ENCODE data around the gene KLHL40. TPM values are rescaled to one million over a fixed set of nuclear protein-coding genes. Genes with fewer than 3 reads are reported as not detected.
A peak's percentile ranks its signal among the peaks of the same experiment; 100 is the strongest.

Gene KLHL40
- total and polyA plus RNA-seq, 2 experiments from 2014 or later = not detected

GRCh38 chr3:42647821-42648459 is 37.4 kb upstream of the KLHL40 start:
- H2AFZ ChIP-seq = no peak overlapping the region
- H3K79me2 ChIP-seq = peaks cover 14% of the 10 kb centered on the region
- H3K4me3 ChIP-seq = no peak overlapping the region
- H3K9me3 ChIP-seq (ENCODE audit: low read depth) = no peaks in the 10 kb centered on the region
- no peak for TF ChIP-seq EZH2 (IDR thresholded peaks at IDR 0.05; ENCODE audit: borderline replicate concordance)
- TF ChIP-seq, protein P1, sequence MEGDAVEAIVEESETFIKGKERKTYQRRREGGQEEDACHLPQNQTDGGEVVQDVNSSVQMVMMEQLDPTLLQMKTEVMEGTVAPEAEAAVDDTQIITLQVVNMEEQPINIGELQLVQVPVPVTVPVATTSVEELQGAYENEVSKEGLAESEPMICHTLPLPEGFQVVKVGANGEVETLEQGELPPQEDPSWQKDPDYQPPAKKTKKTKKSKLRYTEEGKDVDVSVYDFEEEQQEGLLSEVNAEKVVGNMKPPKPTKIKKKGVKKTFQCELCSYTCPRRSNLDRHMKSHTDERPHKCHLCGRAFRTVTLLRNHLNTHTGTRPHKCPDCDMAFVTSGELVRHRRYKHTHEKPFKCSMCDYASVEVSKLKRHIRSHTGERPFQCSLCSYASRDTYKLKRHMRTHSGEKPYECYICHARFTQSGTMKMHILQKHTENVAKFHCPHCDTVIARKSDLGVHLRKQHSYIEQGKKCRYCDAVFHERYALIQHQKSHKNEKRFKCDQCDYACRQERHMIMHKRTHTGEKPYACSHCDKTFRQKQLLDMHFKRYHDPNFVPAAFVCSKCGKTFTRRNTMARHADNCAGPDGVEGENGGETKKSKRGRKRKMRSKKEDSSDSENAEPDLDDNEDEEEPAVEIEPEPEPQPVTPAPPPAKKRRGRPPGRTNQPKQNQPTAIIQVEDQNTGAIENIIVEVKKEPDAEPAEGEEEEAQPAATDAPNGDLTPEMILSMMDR (IDR thresholded peaks at IDR 0.05; ENCODE audit: poor library complexity) = no peak
- TF ChIP-seq EZH2phosphoT487 (IDR thresholded peaks at IDR 0.05; ENCODE audit: low read depth, severe bottlenecking, unreplicated experiment) = no peak
- no peak overlapping the region for H3K27ac ChIP-seq
- H3K27me3 ChIP-seq = no peaks in the 10 kb centered on the region
- H3K4me2 ChIP-seq = no peak overlapping the region
- 78% methylated on average over 5 of the region's 5 CpGs for WGBS (ENCODE audit: low lambda C conversion rate, missing lambda C conversion rate)
- H3K36me3 ChIP-seq (replicated peaks; ENCODE audit: insufficient read depth, low read depth) = peaks cover 2% of the 10 kb centered on the region
- no peaks in the 10 kb centered on the region for H4K20me1 ChIP-seq (ENCODE audit: insufficient read depth, poor library complexity, severe bottlenecking)
- DNase-seq (ENCODE audit: low spot score) = no peak
- no peaks in the 10 kb centered on the region for H3K9me2 ChIP-seq (replicated peaks; ENCODE audit: insufficient read depth)
- H3K4me1 ChIP-seq (ENCODE audit: insufficient read depth) = peaks cover 18% of the 10 kb centered on the region

GRCh38 chr3:42649006-42649405 is 36.3 kb upstream of the KLHL40 start:
- DNase-seq (ENCODE audit: low spot score) = no peak
- no peak overlapping the region for H3K27ac ChIP-seq
- no peak overlapping the region for H3K4me2 ChIP-seq
- H2AFZ ChIP-seq = no peak overlapping the region
- no peaks in the 10 kb centered on the region for H3K9me2 ChIP-seq (replicated peaks; ENCODE audit: insufficient read depth)
- peaks cover 27% of the 10 kb centered on the region for H3K4me1 ChIP-seq (ENCODE audit: insufficient read depth)
- H3K27me3 ChIP-seq = no peaks in the 10 kb centered on the region
- H3K9me3 ChIP-seq (ENCODE audit: low read depth) = no peaks in the 10 kb centered on the region
- H3K4me3 ChIP-seq = no peak overlapping the region
- H4K20me1 ChIP-seq (ENCODE audit: insufficient read depth, poor library complexity, severe bottlenecking) = no peaks in the 10 kb centered on the region
- peaks cover 14% of the 10 kb centered on the region for H3K79me2 ChIP-seq
- 88% methylated on average over 2 of the region's 2 CpGs for WGBS (ENCODE audit: low lambda C conversion rate, missing lambda C conversion rate)
- no peak for TF ChIP-seq EZH2phosphoT487 (IDR thresholded peaks at IDR 0.05; ENCODE audit: low read depth, severe bottlenecking, unreplicated experiment)
- no peak for TF ChIP-seq EZH2 (IDR thresholded peaks at IDR 0.05; ENCODE audit: borderline replicate concordance)
- H3K36me3 ChIP-seq (replicated peaks; ENCODE audit: insufficient read depth, low read depth) = no peaks in the 10 kb centered on the region

- Histone ChIP-seq H3K4me2 (no peak overlapping the region), H4K20me1 (ENCODE audit: insufficient read depth, poor library complexity, severe bottlenecking) (no peaks in the 10 kb centered on the region), H3K36me3 (replicated peaks; ENCODE audit: insufficient read depth, low read depth) (no peaks in the 10 kb centered on the region), H3K27ac (no peak overlapping the region), H3K9me3 (ENCODE audit: low read depth) (no peaks in the 10 kb centered on the region), H3K4me1 (ENCODE audit: insufficient read depth) (peaks cover 27% of the 10 kb centered on the region), H3K27me3 (no peaks in the 10 kb centered on the region), H2AFZ (no peak overlapping the region), H3K4me3 (no peak overlapping the region), H3K9me2 (replicated peaks; ENCODE audit: insufficient read depth) (no peaks in the 10 kb centered on the region), H3K79me2 (peaks cover 14% of the 10 kb centered on the region)
- TF ChIP-seq EZH2 (IDR thresholded peaks at IDR 0.05; ENCODE audit: borderline replicate concordance) (no peak), EZH2phosphoT487 (IDR thresholded peaks at IDR 0.05; ENCODE audit: low read depth, severe bottlenecking, unreplicated experiment) (no peak)
- TF ChIP-seq, protein P1 (IDR thresholded peaks at IDR 0.05; ENCODE audit: poor library complexity) = no peak
- 85% methylated on average over 4 of the region's 4 CpGs for WGBS (ENCODE audit: low lambda C conversion rate, missing lambda C conversion rate)
- no peak for DNase-seq (ENCODE audit: low spot score)
Measured at GRCh38 chr3:42649783-42650182, 35.6 kb upstream of the KLHL40 start.

DNA sequence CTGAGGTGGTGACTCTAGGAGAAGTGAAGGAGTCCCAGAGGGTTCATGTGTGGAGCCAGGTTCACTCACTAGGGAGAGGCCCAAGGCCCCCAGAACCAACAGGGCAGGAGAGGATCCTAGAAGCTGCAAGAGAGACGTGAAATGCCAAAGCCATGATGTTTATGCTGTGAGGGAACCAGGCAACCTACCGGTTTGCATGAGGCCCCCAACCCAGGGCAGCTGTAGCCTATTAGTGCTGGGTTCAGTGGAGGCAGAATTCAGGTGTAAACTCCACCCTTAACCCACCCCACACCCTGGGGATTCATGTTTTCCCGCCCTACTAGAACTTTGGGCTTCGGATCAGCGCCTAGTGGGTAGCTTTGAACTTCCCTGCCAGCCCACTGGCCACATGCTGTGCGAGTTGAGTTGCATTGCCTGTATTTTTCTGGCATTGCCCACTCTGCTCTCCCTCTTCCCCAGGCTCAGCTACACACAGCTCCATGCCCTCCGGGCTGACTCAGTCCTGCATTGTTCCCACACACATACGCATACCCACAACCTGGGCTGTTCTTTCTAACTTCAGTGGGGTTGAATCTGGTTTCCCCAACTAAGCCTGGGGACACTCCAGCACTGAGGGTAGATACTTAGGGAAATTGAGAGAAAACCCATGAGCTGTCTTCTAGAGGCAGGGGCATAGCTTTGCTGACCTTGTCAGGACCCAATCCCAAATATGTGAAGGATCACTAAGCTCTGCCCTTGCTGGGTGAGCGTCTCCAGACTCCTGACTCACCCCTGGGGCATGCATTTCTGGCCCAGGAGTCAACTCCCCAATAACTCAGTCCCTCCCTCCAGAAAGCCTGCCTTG is 33.9 kb upstream of the KLHL40 start:
- Histone ChIP-seq H3K27ac (peak overlapping the region; percentile 76), H3K79me2 (peaks cover 14% of the 10 kb centered on the region), H3K4me2 (peak overlapping the region; percentile 100), H3K36me3 (replicated peaks; ENCODE audit: insufficient read depth, low read depth) (no peaks in the 10 kb centered on the region), H3K9me3 (ENCODE audit: low read depth) (no peaks in the 10 kb centered on the region), H3K27me3 (no peaks in the 10 kb centered on the region), H2AFZ (no peak overlapping the region), H3K4me1 (ENCODE audit: insufficient read depth) (peaks cover 33% of the 10 kb centered on the region), H4K20me1 (ENCODE audit: insufficient read depth, poor library complexity, severe bottlenecking) (no peaks in the 10 kb centered on the region), H3K4me3 (no peak overlapping the region), H3K9me2 (replicated peaks; ENCODE audit: insufficient read depth) (no peaks in the 10 kb centered on the region)
- TF ChIP-seq, protein P1 (IDR thresholded peaks at IDR 0.05; ENCODE audit: poor library complexity) = no peak
- no peak for TF ChIP-seq EZH2phosphoT487 (IDR thresholded peaks at IDR 0.05; ENCODE audit: low read depth, severe bottlenecking, unreplicated experiment)
- no peak for TF ChIP-seq EZH2 (IDR thresholded peaks at IDR 0.05; ENCODE audit: borderline replicate concordance)
- 64% methylated on average over 9 of the region's 9 CpGs for WGBS (ENCODE audit: low lambda C conversion rate, missing lambda C conversion rate)
- DNase-seq (ENCODE audit: low spot score) = no peak
